HUES48 (cell line): ENCODE data around the gene MMRN1.
A peak's percentile ranks its signal among the peaks of the same experiment; 100 is the strongest.

Experiments
- H3K27ac ChIP-seq: one replicate; pipeline ENCODE4 v1.7.0; 2013; ENCODE audit warnings: low read depth, low read length, inconsistent platforms
- H3K27me3 ChIP-seq: 2 replicates; pipeline ENCODE4 v1.6.1; 2013; ENCODE audit warnings: mild to moderate bottlenecking, low read length; ENCODE audit not compliant: control insufficient read depth, insufficient read depth
- H3K36me3 ChIP-seq: 2 replicates; pipeline ENCODE4 v1.6.1; 2013; ENCODE audit warnings: low read length; ENCODE audit not compliant: control insufficient read depth, insufficient read depth
- H3K4me1 ChIP-seq: 2 replicates; pipeline ENCODE4 v1.6.1; 2013; ENCODE audit warnings: mild to moderate bottlenecking, low read length; ENCODE audit not compliant: control insufficient read depth, insufficient read depth
- H3K4me3 ChIP-seq: 2 replicates; pipeline ENCODE4 v1.5.1; 2013; ENCODE audit warnings: mild to moderate bottlenecking, low read depth, low read length
- H3K9ac ChIP-seq: 2 replicates; pipeline ENCODE4 v1.6.1; 2013; ENCODE audit warnings: mild to moderate bottlenecking, low read depth, low read length, moderate library complexity
- H3K9me3 ChIP-seq: 2 replicates; pipeline ENCODE4 v1.6.1; 2013; ENCODE audit warnings: low read length; ENCODE audit not compliant: control insufficient read depth, insufficient read depth

MMRN1 gene

DNA sequence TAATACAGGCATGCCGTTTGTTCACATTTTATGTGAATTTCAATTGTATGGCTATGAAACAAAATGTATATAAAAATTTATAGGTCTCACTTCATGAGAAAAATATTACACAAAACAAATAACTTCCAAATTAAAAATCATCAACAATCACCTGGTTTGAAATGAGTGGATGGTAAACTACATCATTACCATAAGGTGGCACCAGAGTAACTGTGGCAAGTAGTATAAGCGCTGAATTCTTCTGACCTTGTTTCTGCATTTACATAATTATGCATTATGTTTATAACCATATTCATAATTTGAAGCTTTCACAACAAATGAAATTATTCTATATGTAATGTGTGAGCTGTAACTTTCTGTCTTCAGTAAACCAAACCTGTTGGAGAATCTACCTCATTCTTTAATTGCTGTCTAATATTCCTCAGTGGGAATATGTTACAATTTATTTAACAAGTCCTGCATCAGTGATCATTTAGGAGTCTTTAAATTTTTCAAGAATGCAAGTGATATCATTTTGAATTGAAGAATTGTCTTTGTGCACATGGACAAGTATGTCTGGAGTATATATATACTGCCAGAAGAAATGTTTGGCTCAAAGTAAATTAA lies 55.2 kb downstream of the MMRN1 start:
- Histone ChIP-seq H3K27me3 (no peaks in the 10 kb centered on the region), H3K4me1 (peaks cover 18% of the 10 kb centered on the region), H3K4me3 (no peak overlapping the region), H3K36me3 (no peaks in the 10 kb centered on the region), H3K27ac (no peak overlapping the region), H3K9me3 (no peaks in the 10 kb centered on the region), H3K9ac (no peak overlapping the region)

DNA sequence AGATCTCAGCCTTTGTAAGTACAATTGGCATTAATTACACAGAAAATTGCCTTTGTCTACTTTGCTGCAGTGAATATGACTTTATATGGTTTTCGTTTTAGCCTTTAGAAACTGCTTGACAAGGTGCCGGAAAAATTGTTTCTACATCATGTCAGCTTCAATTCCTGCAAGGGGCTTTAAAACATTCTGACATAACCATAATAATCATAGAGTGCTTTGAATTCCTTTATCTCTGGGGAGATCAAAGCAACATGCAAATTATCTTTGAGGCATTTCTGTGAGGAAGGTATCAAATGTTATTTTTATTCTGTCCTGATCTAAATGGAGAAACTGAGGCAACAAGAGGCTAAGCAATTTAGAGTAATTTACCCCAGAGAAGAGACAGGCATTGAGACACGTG lies 57.8 kb downstream of the MMRN1 start:
- Histone ChIP-seq H3K4me3 (no peak overlapping the region), H3K4me1 (peaks cover 30% of the 10 kb centered on the region), H3K27me3 (no peaks in the 10 kb centered on the region), H3K9ac (no peak overlapping the region), H3K9me3 (no peaks in the 10 kb centered on the region), H3K27ac (no peak overlapping the region), H3K36me3 (no peaks in the 10 kb centered on the region)

DNA sequence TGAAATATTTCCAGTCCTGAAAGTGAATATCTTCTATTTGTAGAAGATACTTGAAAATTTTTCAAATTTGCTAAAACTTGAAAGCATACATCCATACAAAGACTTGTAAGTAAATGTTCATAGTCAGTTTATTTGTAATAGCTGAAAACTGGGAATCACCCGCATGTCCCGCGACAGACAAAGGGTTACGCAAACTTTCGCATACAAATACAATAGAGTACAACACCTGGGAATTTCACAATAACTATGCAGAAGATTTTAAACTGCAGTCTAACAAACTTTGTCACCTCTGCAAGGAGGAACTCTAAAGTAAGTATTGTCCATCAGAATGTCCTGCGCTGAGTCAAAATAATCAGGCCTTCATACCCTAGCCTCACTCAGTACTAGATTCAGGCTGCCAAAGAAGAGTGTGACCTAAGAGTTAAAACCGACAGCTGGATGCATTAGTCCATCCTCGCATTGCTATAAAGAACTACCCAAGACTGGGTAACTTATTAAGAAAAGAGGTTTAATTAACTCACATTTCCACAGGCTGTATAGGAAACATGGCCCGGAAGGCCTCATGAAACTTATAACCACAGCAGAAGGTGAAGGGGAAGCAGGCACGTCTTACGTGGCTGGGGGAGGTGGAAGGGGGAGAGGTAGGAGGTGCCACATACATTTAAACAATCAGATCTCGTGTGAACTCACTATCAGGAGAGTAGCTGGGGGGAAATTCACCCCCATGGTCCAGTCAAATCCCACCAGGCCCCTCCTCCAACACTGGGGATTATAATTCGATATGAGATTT lies 60.4 kb downstream of the MMRN1 start:
- Histone ChIP-seq H3K4me1 (peaks cover 36% of the 10 kb centered on the region), H3K9ac (no peak overlapping the region), H3K27me3 (no peaks in the 10 kb centered on the region), H3K4me3 (no peak overlapping the region), H3K27ac (no peak overlapping the region), H3K9me3 (no peaks in the 10 kb centered on the region), H3K36me3 (no peaks in the 10 kb centered on the region)

DNA sequence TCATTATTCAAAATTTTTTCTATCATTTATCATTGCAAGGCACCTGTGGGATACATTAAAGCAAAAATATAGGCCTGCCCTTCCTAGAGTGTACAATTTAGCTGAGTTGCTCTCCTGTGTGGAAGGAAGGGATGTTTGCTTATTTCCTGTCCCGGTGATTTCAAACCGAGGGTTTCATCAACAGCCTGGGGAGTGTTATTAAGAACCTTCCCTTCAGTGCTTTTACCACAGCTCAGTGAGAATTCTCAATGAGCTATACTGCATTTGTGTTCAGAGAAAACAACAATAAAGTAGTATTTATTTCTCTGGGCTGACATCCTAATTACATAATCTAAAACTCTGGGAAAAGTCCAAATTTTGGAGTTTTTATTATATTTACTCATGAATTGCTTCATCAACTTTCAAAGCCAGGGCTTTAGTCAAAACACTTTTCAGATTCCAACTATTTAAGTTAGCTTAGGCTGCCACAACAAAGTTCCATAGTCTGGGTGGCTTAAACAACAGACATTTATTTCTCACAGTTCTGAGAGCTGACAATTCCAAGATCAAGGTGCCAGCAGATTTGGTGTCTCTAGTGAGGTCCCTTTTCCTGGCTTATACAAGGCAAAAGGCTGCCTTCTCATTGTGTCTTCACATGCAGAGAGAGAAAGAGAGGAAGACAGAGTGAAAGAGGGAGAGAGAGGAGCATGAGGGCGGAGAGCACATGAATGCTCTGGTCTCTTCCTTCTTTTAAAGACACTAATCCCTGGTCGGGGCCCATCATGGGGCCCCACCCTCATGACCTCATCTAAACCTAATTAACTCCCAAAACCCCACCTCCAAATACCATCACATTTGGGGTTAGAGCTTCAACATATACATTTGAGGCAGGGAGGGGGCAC lies 62.6 kb downstream of the MMRN1 start:
- H3K4me1 ChIP-seq = peaks cover 35% of the 10 kb centered on the region
- H3K9ac ChIP-seq = no peak overlapping the region; the same call in 1 of the 2 replicates
- no peaks in the 10 kb centered on the region for H3K36me3 ChIP-seq
- H3K4me3 ChIP-seq = no peak overlapping the region
- H3K9me3 ChIP-seq = no peaks in the 10 kb centered on the region
- H3K27me3 ChIP-seq = no peaks in the 10 kb centered on the region
- H3K27ac ChIP-seq = no peak overlapping the region

DNA sequence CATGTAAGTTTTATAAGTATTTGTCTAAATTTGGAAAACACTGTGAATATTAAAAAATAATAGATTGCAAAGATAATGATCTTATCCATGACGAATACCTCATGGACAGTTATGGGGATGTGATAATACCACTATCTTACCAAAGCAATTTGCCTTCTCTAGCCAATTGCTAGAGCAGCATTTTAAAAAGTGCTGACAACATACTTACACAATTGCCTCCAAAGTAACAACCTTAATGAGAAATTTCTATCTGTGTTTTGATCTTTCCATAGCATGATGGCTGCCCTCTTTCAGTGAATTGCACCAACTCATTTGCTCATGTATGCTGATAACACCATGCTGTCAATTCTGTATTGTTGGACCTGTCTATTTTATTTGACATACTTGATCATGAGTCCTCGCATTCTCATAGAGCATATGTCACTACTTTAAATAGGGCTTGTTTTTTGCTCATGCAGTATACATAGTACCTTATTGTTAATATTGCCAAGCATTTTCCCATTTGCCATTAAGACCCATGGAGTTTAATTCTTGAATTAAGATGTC lies 87.2 kb downstream of the MMRN1 start:
- no peak overlapping the region for H3K4me3 ChIP-seq
- H3K9ac ChIP-seq = no peak overlapping the region
- H3K36me3 ChIP-seq = no peaks in the 10 kb centered on the region
- no peaks in the 10 kb centered on the region for H3K4me1 ChIP-seq
- no peak overlapping the region for H3K27ac ChIP-seq
- H3K9me3 ChIP-seq = no peaks in the 10 kb centered on the region
- no peaks in the 10 kb centered on the region for H3K27me3 ChIP-seq

DNA sequence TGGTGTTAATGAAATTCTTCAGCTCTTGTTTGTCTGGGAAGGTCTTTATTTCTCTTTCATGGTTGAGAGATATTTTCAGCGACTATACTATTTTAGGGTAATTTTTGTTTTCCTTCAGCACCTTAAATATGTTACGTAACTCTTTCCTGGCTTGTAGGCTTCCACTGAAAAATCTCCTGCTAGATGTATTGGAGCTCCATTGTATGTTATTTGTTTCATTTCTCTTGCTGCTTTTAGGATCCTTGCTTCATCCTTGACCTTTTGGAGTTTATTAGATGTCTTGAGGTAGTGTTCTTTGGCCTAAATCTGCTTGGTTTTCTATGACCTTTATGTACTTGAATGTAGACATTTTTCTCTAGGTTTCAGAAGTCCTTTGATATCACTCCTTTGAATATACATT lies 93.6 kb downstream of the MMRN1 start:
- Histone ChIP-seq H3K27me3 (no peaks in the 10 kb centered on the region), H3K9me3 (no peaks in the 10 kb centered on the region), H3K36me3 (no peaks in the 10 kb centered on the region), H3K9ac (no peak overlapping the region), H3K4me3 (no peak overlapping the region), H3K4me1 (no peaks in the 10 kb centered on the region), H3K27ac (no peak overlapping the region)

DNA sequence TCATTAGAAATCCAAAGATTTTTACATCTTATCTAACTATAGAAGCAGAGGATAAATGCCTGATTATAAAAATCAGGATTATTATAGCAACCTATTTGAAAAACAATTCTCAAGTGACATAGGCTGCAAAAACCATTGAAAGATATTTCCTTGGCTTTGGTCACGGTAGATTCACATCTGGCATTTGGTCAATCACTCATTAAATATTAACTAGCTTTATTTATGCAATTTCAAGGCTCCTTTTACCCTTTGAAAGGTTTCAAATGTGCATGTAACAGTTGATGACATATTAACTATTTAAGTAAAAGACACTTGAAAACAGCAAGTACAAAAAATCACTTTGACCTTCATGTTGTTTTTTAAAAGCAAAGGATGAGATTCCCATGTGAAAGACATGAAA lies 98.1 kb downstream of the MMRN1 start:
- Histone ChIP-seq H3K36me3 (no peaks in the 10 kb centered on the region), H3K4me3 (no peak overlapping the region), H3K27ac (no peak overlapping the region), H3K4me1 (peaks cover 11% of the 10 kb centered on the region), H3K27me3 (no peaks in the 10 kb centered on the region), H3K9ac (no peak overlapping the region), H3K9me3 (no peaks in the 10 kb centered on the region)

DNA sequence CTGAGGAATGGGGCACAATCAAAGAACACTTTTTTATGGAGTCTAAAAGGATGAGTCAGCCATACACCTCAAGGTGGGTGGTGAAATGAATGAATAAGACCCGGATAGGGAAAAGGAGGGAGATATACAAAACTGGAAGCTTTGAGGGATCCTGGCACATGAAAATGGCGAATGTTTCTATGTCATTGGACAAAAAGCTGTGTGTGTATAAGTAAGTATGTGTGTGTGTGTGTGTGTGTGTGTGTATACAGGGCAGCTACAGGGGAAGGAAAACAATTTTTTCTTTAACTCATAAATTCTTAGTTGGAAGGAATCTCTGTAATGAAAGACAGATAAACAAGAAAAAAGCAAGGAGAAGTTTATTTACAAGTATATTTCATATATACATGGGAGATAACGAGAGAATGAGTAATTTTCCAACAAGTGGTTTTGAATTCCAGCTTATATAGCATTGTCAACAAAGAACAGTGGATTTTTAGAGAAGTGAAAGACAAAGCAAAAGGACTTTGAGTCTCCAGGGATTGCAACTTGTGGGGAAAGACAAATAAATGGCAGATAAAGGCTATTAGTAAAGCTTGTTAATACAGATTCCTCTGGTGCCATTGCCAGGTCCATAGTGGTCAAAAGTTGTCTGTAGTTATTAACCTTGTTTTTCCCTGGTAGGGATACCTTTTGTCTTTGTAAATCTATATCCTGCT lies 99.7 kb downstream of the MMRN1 start:
- Histone ChIP-seq H3K9ac (no peak overlapping the region), H3K4me3 (no peak overlapping the region), H3K36me3 (no peaks in the 10 kb centered on the region), H3K4me1 (peaks cover 17% of the 10 kb centered on the region), H3K27me3 (no peaks in the 10 kb centered on the region), H3K27ac (peak overlapping the region; percentile 44), H3K9me3 (no peaks in the 10 kb centered on the region)

DNA sequence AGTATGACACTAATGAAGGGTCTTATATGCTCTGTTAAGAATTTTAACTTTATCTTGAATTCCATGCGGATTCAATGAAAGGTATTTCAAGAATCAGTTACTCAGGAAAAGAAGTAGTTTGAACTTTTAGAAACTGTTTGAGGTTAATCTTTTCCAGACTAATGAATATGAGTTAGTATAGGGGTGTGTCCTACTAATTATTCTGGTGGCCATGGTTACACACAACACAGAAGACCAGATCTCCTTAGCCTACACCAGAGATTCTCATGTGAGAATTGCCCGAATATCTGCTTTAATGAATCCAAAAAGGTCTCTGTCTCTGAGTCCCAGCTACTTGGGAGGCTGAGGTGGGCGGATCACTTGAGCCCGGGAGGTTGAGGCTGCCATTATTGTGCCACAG lies 100.4 kb downstream of the MMRN1 start:
- H3K9ac ChIP-seq = no peak overlapping the region
- H3K9me3 ChIP-seq = no peaks in the 10 kb centered on the region

DNA sequence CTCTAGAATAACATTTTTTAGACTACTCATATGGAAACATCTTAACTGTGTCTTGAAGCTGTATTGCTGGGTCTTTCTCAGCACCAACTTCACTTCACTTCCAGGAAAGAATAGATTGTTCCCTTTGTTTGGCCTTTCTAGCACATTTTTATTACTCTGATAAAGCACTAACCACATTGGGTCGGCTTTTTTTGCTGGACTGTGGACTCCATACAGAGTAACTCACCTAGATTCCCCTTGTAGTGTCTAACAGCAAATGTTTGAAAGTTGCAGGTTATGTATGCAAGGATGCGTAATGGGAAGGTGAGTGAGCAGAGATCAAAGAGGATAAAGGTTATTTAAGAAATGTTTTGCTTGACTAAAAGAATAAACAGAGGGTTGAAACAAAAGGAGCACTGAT lies 101.2 kb downstream of the MMRN1 start:
- no peaks in the 10 kb centered on the region for H3K36me3 ChIP-seq
- peaks cover 17% of the 10 kb centered on the region for H3K4me1 ChIP-seq
- H3K27ac ChIP-seq = no peak overlapping the region
- no peaks in the 10 kb centered on the region for H3K27me3 ChIP-seq
- H3K4me3 ChIP-seq = no peak overlapping the region
- no peak overlapping the region for H3K9ac ChIP-seq
- no peaks in the 10 kb centered on the region for H3K9me3 ChIP-seq

More for the DNA sequence above, 100.4 kb downstream of the MMRN1 start:
- Histone ChIP-seq H3K4me3 (no peak overlapping the region), H3K4me1 (peaks cover 17% of the 10 kb centered on the region), H3K36me3 (no peaks in the 10 kb centered on the region), H3K27me3 (no peaks in the 10 kb centered on the region), H3K27ac (peak overlapping the region; percentile 44)
